Glomerular visceral epithelial cell (primary cell): Measurements from ENCODE around the gene DOK5.
"Not testable (repeated sequence)": the region's sequence is repeated elsewhere in the genome, so short reads cannot be mapped to it uniquely, and the experiment has no call there.

ENCODE experiments used
- DNase-seq: peaks from one replicate; pipeline ENCODE4 v3.0.0-alpha.2; 2016; ENCODE audit errors: extremely low spot score

The DOK5 gene

DNA sequence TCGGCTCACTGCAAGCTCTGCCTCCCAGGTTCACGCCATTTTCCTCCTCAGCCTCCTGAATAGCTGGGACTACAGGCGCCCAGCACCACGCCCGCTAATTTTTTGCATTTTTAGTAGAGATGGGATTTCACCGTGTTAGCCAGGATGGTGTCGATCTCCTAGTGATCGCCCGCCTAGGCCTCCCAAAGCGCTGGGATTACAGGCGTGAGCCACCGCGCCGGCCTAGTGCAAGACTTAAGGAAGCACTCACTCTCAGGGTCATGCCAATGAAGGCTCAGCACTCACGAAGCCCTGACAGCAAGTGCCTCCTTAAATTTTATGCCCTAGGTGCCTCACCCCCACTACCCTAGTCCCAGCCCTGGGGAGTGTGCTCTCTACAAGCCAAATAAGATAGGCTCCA is 4.7 kb upstream of the DOK5 start:
- no peak for DNase-seq

DNA sequence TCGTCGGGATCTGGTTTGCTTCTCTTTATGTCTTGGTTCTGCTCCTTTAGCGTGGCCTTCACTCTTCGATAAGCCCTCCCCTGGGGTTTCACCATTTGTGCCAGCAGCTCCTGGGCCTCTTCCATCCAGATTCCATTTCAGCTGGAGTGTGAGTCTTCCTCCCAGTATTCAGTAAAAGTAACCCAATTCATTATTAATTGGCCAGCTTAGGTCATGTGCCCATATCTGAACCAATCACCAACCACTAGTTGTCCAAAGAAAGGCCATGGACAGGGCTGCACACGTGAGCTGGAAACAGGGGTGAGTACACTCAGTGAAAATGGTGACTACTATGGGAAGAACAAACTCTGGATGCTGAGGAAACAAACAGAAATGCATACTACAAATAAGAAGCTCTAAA is 2.8 kb upstream of the DOK5 start:
- no peak for DNase-seq

DNA sequence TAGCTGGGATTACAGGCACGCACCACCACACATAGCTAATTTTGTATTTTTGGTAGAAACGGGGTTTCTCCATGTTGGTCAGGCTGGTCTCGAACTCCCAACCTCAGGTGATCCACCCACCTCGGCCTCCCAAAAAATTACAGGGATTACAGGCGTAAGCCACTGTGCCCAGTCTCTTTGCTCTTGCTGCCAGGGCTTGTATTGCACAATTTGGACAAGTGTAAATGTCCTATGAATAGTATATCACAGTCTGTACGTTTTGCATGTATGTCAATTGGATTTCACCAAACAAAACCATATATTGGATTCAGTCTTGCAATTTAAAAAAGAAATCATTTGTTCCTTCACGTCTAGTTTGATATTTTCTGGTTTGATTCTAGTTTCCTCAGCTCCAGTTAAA is 2.1 kb upstream of the DOK5 start:
- DNase-seq = no peak

DNA sequence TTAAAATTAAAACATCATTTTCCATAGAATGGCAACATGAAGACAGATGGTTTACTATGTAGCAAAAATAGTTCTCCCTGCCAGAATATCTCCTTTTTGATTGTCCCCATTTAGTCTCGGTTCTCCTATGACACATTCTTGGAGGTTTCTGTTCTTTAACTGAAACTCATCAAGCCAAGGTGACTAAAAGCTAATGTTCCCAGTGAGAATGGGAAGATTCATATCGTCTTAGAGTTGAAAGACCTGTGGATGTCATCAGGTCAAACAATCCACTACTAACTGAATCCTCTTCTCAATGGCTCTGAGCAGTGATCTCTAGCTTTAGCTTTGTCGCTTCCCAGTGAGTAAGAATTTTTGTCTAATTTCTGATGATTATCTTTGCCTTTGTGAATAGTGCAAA is 1.3 kb upstream of the DOK5 start:
- DNase-seq = no peak

DNA sequence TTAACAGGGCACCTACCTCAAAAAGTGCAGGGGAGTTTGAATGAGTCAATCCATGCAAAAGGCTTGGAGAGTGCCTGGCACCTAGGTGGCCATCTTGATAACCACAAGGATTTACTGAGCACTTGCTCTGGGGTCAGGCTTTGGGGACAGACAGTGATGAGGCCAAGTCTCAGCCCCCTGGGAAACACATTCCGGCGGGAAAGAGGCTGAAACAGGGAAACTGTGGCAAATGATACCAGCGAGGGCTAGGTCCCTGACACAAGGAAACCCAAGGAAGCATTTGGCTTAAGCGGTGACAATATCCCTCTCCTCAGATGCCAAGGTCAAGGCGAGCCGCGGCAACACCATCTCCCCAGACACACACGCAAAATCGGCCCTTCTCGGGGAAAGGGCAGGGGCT is 527 bp upstream of the DOK5 start:
- no peak for DNase-seq

DNA sequence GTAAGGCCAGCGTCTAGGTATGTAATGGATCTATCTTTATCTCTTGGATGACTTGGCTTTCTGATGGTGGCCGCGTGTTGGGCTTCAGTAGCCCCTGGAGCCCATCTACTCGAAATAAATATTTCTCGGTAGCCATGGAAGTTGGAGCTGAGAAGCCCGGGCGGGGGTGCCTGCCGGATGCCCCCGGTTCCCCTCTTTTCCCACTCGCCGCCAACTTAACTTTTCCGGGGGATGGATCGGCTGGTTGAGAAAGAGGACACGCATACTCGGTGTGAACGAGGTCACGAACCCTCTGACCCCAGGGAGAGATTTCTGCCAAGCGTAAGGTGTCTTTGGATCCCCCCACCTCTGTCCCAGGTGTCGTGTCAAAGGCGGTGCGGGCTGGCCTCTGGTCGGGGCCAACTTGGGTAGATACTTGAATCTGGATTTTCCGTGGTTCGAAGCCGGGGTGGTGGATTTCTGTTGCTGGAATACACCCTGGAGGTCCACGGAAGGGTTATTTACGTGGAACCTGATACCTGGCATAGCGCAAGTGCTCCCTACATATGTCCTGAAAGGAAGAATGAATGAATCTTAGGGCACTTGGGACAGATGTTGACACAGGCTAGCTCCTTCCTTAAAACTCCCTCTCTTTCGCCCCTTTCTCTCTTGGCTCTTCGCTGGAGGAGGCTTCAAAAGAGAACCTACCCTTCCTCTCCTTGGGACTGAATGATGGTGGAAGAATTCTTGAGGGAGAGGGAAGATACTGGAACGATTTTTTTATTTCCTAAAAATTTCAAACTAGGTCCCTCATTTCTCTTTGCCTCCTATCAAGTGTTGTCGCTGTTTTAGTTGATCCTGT is 996 bp downstream of the DOK5 start:
- no peak for DNase-seq

- DNase-seq = no peak
Measured at GRCh38 chr20:54477191-54477955, 2.0 kb downstream of the DOK5 start.

DNA sequence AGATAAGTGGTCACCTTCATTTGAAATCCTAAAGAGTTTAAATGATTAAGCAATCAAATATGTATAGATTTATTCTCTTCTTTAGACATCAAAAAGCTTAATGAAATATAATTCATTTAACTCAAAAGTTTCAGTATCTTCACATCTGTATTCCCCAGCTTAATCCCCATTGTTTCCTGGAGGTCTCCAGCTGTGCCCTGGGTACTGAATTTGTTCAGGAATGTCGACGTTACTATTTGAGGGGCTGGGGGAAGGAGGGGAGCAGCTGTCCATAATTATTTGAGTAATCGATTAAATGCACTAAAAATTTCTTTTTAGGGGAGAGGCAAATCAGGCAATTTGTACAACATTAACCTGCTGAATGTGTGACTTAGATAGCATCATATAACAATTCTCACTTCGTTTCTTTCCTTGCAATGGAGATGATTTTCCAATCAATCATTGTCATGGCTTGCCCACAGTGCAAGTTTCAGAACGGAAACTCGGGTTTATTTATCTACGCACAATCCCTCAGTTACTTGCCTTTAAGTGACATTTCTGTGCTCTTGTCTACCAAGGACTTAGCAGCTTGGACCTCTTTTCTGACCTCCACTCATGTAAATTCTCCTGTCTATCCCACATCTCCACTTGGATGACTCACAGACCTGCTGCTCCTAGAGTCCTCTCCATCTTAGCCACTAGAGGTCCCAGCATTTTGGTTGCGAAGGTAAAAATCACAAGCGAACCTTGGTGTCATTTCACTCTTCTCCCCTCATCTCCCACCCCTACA is 3.9 kb downstream of the DOK5 start:
- no peak for DNase-seq

DNA sequence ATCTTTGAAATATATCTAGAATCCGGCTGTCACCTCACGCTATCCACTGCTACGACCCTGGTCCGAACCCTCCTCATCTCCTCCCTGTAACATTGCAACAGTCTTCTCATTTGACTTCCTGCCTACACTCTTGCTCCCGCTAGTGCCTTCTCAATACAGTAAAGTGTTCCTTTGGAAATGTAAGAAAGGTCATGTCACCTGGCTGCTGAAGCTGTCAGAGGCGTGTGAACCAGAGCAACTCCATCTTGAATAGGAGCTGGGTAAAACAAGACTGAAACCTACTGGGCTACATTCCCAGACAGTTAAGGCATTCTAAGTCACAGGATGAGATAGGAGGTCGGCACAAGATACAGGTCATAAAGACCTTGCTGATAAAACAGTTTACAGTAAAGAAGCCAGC is 4.5 kb downstream of the DOK5 start:
- DNase-seq = not testable (repeated sequence)

DNA sequence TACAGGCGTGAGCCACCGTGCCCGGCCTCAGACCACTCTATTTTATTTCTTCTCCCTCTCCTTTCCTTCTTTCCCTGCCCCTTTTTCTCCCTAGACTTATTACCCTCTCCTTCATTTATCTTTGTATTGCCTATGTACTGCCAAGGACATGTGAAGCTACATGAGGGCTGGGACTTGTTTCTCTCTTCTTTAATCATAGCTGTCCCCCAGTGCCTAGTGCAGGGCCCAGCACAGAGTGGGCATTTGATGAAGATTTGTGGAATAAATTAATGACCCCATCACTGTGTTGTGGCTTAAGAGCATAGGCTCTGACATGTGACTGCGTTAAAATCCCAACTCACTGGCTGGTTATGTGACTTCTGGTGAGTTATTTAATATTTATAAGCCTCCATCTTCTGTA is 6.0 kb downstream of the DOK5 start:
- DNase-seq = no peak

- no peak for DNase-seq
Measured at GRCh38 chr20:54485631-54486030, 10.2 kb downstream of the DOK5 start.

DNA sequence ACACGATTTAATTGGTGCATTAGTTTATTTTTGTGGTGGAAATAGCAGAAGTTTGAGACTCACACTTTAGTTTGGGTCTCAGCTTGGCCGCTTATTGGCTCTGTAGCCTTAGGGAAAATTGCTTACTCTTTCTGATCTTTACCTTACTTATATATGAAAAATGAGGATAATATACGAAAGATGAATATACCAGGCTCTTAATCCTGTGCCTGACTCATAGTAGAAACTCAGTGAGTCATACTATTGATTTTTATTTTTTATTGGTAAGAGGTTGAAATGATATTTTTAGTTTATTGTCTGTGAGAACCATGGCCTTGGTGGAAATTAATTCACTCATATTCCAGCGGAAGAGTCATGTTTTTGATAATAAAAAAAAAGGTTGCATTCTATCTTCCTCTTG is 11.2 kb downstream of the DOK5 start:
- DNase-seq = no peak

GRCh38 chr20:54488442-54488841 is 13.0 kb downstream of the DOK5 start:
- DNase-seq = no peak

GRCh38 chr20:54491506-54491905 is 16.1 kb downstream of the DOK5 start:
- no peak for DNase-seq

- DNase-seq = no peak
Measured at GRCh38 chr20:54494303-54495006, 19.1 kb downstream of the DOK5 start.

- no peak for DNase-seq
Measured at GRCh38 chr20:54497931-54498718, 22.7 kb downstream of the DOK5 start.

- DNase-seq = no peak
Measured at GRCh38 chr20:54499111-54499510, 23.7 kb downstream of the DOK5 start.

DNA sequence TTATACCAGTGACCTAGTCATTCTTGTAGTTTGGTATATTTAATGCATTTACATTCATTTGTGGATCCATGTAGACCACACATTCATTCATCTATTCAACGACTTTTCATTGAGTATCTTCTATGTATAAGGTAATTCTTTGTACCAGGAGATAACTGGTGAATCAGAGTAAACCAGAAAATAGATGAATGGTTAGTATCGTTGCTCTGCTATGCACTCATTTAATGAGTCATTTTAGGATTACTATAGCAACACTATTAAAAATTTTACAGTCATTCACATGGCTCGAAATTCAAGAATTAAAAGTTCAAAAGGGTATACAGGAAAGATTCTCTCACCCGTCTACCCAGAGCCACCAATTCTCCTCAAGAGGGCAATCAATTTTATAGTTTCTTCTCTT is 26.8 kb downstream of the DOK5 start:
- DNase-seq = no peak

DNA sequence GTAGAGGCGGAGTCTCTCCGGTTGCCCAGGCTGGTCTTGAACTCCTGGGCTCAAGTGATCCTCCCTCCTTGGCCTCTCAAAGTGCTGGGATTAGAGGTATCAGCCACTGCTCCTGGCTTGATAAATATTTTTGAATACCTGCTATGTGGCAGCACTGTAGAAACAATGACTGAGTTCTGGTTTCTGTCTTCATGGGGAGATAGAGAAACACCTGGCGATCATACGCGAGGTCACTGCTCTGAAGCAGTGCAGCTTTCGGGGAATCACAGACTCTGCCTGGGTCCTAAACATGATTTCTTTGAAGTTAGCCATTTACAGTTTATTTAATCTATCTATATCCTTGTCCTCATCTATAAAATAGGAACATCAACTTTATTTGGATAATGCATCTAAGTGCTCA is 31.2 kb downstream of the DOK5 start:
- DNase-seq = no peak

GRCh38 chr20:54510541-54511129 is 35.2 kb downstream of the DOK5 start:
- DNase-seq = no peak

GRCh38 chr20:54512694-54513093 is 37.3 kb downstream of the DOK5 start:
- no peak for DNase-seq
